Astrocyte (in vitro differentiated cells and primary cell): Measurements from ENCODE around the gene CREG2.

ENCODE experiments used
- EZH2 ChIP-seq: IDR thresholded peaks from 2 replicates; pipeline ENCODE4 v1.6.1; 2012; ENCODE audit warnings: mild to moderate bottlenecking, low read length, inconsistent platforms; ENCODE audit not compliant: insufficient read depth
- TF ChIP-seq, protein P1 (sequence below): IDR thresholded peaks from 2 replicates; pipeline ENCODE4 v1.5.1; 2011; ENCODE audit warnings: low read depth, mild to moderate bottlenecking, inconsistent platforms, low read length, moderate library complexity; ENCODE audit not compliant: insufficient read depth

DNA sequence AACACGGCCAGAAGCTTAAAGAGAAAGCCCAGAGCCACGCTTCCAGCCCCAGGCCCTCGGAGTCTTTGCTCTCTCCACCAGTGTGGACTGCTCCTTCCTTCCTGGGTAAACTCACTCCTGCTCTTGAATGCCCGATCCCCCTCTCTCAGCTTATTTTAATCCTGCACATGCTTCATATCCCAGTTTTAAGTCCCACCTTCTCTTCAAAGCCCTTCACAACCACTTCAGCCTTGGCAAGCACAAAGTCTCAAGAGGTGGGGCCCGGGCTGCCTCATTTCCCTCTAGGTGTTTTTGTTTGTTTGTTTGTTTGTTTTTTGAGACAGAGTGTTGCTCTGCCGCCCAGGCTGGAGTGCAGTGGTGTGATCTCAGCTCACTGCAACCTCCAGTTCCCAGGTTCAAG is 21.6 kb upstream of the CREG2 start:
- no peak for TF ChIP-seq EZH2
- TF ChIP-seq, protein P1, sequence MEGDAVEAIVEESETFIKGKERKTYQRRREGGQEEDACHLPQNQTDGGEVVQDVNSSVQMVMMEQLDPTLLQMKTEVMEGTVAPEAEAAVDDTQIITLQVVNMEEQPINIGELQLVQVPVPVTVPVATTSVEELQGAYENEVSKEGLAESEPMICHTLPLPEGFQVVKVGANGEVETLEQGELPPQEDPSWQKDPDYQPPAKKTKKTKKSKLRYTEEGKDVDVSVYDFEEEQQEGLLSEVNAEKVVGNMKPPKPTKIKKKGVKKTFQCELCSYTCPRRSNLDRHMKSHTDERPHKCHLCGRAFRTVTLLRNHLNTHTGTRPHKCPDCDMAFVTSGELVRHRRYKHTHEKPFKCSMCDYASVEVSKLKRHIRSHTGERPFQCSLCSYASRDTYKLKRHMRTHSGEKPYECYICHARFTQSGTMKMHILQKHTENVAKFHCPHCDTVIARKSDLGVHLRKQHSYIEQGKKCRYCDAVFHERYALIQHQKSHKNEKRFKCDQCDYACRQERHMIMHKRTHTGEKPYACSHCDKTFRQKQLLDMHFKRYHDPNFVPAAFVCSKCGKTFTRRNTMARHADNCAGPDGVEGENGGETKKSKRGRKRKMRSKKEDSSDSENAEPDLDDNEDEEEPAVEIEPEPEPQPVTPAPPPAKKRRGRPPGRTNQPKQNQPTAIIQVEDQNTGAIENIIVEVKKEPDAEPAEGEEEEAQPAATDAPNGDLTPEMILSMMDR: no peak
